H1 (cell line): ENCODE results near the gene RNPEPL1. TPM values are rescaled to one million over a fixed set of nuclear protein-coding genes. Genes with fewer than 3 reads are reported as not detected.

Source experiments
- BRCA1 ChIP-seq: IDR thresholded peaks from 2 replicates; pipeline ENCODE4 v1.6.1; 2012; ENCODE audit warnings: low read depth, low read length, improper control_type of control experiment
- CBX8 ChIP-seq: fragments of 300-800, 300-1000 bp; sonication (generic); IDR thresholded peaks from 2 replicates; pipeline ENCODE4 v1.7.1; 2016; ENCODE audit warnings: low read depth, low read length, borderline replicate concordance
- CHD1 ChIP-seq: IDR thresholded peaks from 2 replicates; pipeline ENCODE4 v1.6.1; 2012; ENCODE audit warnings: low read depth, low read length, improper control_type of control experiment
- CREB1 ChIP-seq: IDR thresholded peaks from 2 replicates; pipeline ENCODE4 v1.6.1; 2012; ENCODE audit warnings: inconsistent platforms
- EZH2 ChIP-seq: fragments of 200-600 bp; sonication (generic); IDR thresholded peaks from 2 replicates; pipeline ENCODE4 v1.7.1; 2012; ENCODE audit warnings: low read depth, mild to moderate bottlenecking, moderate library complexity, low read length, inconsistent platforms; ENCODE audit not compliant: severe bottlenecking
- FOSL1 ChIP-seq: IDR thresholded peaks from 2 replicates; pipeline ENCODE4 v1.6.1; 2011; ENCODE audit warnings: mild to moderate bottlenecking, low read depth, low read length, moderate library complexity; ENCODE audit not compliant: insufficient read depth
- GABPA ChIP-seq: IDR thresholded peaks from 2 replicates; pipeline ENCODE4 v1.6.1; 2011; ENCODE audit warnings: mild to moderate bottlenecking, low read length, moderate library complexity, borderline replicate concordance; ENCODE audit not compliant: insufficient read depth
- HDAC2 ChIP-seq, 2 experiments: fragments of 300-600 bp in 1 of 2; sonication (generic) in 1 of 2; IDR thresholded peaks; 2 replicates each; pipeline ENCODE4 v1.6.1; 2011 to 2012; ENCODE audit warnings: low read depth in 2 of 2, low read length in 2 of 2, mild to moderate bottlenecking in 2 of 2, moderate library complexity in 2 of 2, borderline replicate concordance in 1 of 2, inconsistent platforms in 1 of 2
- HDAC6 ChIP-seq: IDR thresholded peaks from one replicate; pipeline ENCODE4 v1.7.1; 2012; ENCODE audit warnings: low read depth, mild to moderate bottlenecking, inconsistent platforms, low read length, moderate library complexity
- KDM5A ChIP-seq: fragments of 200-600 bp; IDR thresholded peaks from 2 replicates; pipeline ENCODE4 v1.7.1; 2012; ENCODE audit warnings: mild to moderate bottlenecking, low read length, inconsistent platforms, mixed read lengths
- NRF1 ChIP-seq: IDR thresholded peaks from 2 replicates; pipeline ENCODE4 v1.6.1; 2011; ENCODE audit warnings: mild to moderate bottlenecking, low read depth, low read length, improper control_type of control experiment
- PHF8 ChIP-seq: fragments of 200-600 bp; sonication (generic); conservative IDR thresholded peaks from 2 replicates; pipeline ENCODE4 v1.7.1; 2012; ENCODE audit warnings: low read depth, mild to moderate bottlenecking, inconsistent platforms, low read length, moderate library complexity
- POLR2A ChIP-seq, 2 experiments: IDR thresholded peaks; 1 replicate in 1 of 2; 2 replicates in 1 of 2; pipeline ENCODE4 v1.6.1; 2011; ENCODE audit warnings: low read depth in 2 of 2, low read length in 2 of 2, mild to moderate bottlenecking in 2 of 2; ENCODE audit errors: control extremely low read depth in 1 of 2
- POLR2AphosphoS5 ChIP-seq: IDR thresholded peaks from 2 replicates; pipeline ENCODE4 v1.6.1; 2011; ENCODE audit warnings: low read depth, low read length
- RBBP5 ChIP-seq: IDR thresholded peaks from 2 replicates; pipeline ENCODE4 v1.7.1; 2012; ENCODE audit warnings: low read depth, mild to moderate bottlenecking, inconsistent platforms, low read length, moderate library complexity, borderline replicate concordance
- RXRA ChIP-seq: IDR thresholded peaks from 2 replicates; pipeline ENCODE4 v1.6.1; 2011; ENCODE audit warnings: low read depth, mild to moderate bottlenecking, low read length, moderate library complexity; ENCODE audit not compliant: insufficient read depth
- SP1 ChIP-seq: IDR thresholded peaks from 2 replicates; pipeline ENCODE4 v1.6.1; 2011; ENCODE audit warnings: low read depth, low read length
- SP4 ChIP-seq: IDR thresholded peaks from 2 replicates; pipeline ENCODE4 v1.6.1; 2012; ENCODE audit warnings: low read length, inconsistent platforms
- SUZ12 ChIP-seq: fragments of 200-600 bp; sonication (generic); IDR thresholded peaks from 2 replicates; pipeline ENCODE4 v1.6.1; 2012; ENCODE audit warnings: mild to moderate bottlenecking, inconsistent platforms, low read length, moderate library complexity, mixed read lengths
- TEAD4 ChIP-seq: IDR thresholded peaks from 2 replicates; pipeline ENCODE4 v1.6.1; 2012; ENCODE audit warnings: low read depth, low read length, inconsistent platforms, mixed read lengths
- polyA plus RNA-seq, 7 experiments: library from polyadenylated mRNA; depleted of rRNA in 3 of 7; stranded (reverse) in 5 of 7; unstranded in 2 of 7; fragments of >200 nt in 5 of 7; fragments of 200-250 nt in 2 of 7; gene quantifications; 1 replicate in 5 of 7; 2 replicates in 1 of 7; 4 replicates in 1 of 7; pipeline versions ENCODE4 v1.2.1 to v1.2.3, GENCODE V29; 2011 to 2013; ENCODE audit warnings: missing spikeins in 2 of 7, mixed read lengths in 2 of 7
- total RNA-seq: library from RNA; stranded (reverse); fragmentation: NEBNext Ultra II Directional; extraction: Animal tissue kit (Norgen Biotek cat#: 25700); gene quantifications from 2 replicates; pipeline ENCODE4 v1.2.1, GENCODE V29; 2021
- TF ChIP-seq, protein P1 (sequence below): IDR thresholded peaks from 2 replicates; pipeline ENCODE4 v1.6.1; 2011; ENCODE audit warnings: low read length, improper control_type of control experiment
- TF ChIP-seq, protein P2 (sequence below): IDR thresholded peaks from 2 replicates; pipeline ENCODE4 v1.6.1; 2012; ENCODE audit warnings: low read length, inconsistent platforms

Gene RNPEPL1
- total and polyA plus RNA-seq, 2 of the 8 experiments (the other 6 are each of a cell fraction or from before 2014, with no cell fraction given) = 9.0 to 11.3 TPM

DNA sequence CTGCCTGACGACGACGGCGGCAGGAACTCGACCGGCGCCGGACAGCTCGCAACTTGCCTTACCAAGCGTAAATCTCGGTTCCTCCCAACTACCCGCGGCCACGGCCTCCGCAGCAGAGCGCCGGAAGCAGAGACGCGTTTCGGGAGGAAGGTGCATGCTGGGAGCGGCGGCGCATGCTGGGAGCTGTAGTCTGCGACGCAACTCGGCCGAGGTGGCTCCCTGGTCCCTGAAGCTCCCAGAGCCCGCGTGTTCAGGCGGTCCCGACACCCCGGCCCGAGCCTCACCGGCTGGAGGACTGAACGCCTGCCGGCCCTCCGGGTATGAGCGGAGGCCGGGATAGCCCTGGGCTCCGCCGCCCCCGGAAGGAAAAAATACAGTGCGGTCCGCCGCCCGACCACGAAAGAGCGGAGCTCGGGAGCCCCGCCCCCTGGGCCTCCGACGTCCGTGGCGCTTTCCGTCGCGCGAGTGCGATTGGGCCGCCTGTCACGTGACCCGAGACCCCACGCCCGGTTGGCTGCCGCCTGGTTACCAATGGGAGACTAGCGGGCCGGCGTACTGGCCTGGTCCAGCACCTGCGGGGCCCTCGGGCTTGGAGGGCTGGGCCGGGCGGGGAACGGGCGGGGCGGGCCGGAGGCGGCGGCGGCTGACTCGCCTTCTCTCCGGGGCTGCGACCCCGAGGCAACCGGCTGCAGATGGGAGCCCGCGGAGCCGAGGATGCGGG, 18.1 kb downstream of the RNPEPL1 start, which contains the start of gene CAPN10 (continued):
- TF ChIP-seq, protein P1, sequence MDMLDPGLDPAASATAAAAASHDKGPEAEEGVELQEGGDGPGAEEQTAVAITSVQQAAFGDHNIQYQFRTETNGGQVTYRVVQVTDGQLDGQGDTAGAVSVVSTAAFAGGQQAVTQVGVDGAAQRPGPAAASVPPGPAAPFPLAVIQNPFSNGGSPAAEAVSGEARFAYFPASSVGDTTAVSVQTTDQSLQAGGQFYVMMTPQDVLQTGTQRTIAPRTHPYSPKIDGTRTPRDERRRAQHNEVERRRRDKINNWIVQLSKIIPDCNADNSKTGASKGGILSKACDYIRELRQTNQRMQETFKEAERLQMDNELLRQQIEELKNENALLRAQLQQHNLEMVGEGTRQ = peak; percentile 94
- TF ChIP-seq FOSL1 (no peak), CREB1 (peak; percentile 85), HDAC2 (IDR thresholded peaks at IDR 0.05; ENCODE audit: borderline replicate concordance in 1 of 2, low read depth in 2 of 2, low read length in 2 of 2) (no peak), TEAD4 (no peak), PHF8 (peak; percentile 90), KDM5A (peak; percentile 58), CBX8 (no peak), RXRA (no peak), HDAC6 (no peak), BRCA1 (no peak), CHD1 (no peak), SP1 (no peak), POLR2AphosphoS5 (peak; percentile 41; the same call in 1 of the 2 replicates), SUZ12 (no peak), NRF1 (no peak), EZH2 (no peak), SP4 (no peak), RBBP5 (peak; percentile 62; the same call in 1 of the 2 replicates), POLR2A (IDR thresholded peaks at IDR 0.05; ENCODE audit: control extremely low read depth in 1 of 2, low read depth in 2 of 2, low read length in 2 of 2) (no peak), GABPA (peak; percentile 81; the same call in 1 of the 2 replicates)
- TF ChIP-seq, protein P2, sequence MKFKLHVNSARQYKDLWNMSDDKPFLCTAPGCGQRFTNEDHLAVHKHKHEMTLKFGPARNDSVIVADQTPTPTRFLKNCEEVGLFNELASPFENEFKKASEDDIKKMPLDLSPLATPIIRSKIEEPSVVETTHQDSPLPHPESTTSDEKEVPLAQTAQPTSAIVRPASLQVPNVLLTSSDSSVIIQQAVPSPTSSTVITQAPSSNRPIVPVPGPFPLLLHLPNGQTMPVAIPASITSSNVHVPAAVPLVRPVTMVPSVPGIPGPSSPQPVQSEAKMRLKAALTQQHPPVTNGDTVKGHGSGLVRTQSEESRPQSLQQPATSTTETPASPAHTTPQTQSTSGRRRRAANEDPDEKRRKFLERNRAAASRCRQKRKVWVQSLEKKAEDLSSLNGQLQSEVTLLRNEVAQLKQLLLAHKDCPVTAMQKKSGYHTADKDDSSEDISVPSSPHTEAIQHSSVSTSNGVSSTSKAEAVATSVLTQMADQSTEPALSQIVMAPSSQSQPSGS = no peak
